Inferior parietal cortex (tissue), 1 donor: ENCODE data around the gene CIP2A.

ENCODE experiments used
- DNase-seq: peaks from one replicate; pipeline ENCODE4 v3.0.0-alpha.2; 2016; ENCODE audit errors: extremely low spot score

Gene CIP2A

GRCh38 chr3:108510496-108510895, 78.7 kb downstream of the CIP2A start, which contains the start of gene MYH15:
MYH15 (minus strand) TSS chr3:108510596; CDS start chr3:108510530, 66 bp downstream.
- DNase-seq = no peak

DNA sequence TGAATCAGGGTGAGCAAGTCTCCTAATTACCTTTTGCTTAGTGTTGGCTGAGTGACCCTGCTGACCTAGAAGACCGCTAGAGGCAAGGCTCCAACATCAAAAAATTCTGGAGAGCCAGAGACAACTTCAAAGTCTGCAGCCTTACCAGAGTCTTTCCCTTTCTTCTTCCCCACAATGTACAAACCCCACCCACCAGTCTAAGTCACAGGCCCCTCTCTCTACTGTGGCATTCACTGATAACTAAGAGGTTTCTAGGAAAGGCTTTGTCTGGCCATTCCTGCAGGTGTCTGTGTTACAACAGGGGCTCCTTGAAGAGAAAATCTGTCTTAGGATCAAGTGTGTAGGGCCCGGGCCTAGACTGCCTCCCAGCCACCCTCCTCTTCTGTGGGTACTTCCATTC, 79.4 kb downstream of the CIP2A start:
- no peak for DNase-seq

- DNase-seq = no peak
These were observed 80.0 kb downstream of the CIP2A start for GRCh38 chr3:108509263-108509662.

GRCh38 chr3:108507902-108508301, 81.3 kb downstream of the CIP2A start:
- no peak for DNase-seq

DNA sequence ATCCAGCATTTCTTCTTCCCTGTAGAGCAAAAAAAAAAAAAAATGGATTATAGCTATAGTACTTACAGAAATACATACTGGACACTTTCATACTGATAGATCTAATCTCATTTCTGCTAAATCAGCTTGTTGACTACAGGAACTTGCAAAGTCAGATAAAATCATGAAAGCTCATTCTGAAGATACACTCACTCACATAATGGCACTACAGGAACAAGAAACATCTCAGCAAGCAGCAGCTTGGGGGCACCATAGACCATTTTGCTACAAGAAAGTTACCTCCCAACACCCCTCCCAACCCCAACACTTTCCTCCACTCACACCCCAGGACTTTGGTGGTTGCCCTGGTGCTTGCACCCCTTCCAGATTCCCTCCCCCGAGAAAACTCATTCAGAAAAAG, 83.4 kb downstream of the CIP2A start:
- no peak for DNase-seq

DNA sequence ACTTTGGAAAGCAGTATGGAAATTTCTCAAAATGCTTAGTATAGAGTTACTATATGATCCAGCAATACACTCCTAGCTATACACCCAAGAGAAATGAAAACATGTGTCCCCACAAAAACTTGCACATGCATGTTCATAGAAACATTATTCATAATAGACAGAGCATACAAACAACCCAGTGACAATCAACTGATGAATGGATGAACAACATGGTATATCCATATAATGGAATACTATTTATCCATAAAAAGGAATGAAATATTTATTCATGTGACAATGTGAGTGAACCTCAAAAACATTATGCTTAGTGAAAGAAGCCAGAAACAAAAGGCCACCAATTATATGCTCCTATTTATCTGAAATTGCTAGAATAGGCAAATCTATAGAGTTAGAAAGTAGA, 85.5 kb downstream of the CIP2A start:
- DNase-seq = no peak

DNA sequence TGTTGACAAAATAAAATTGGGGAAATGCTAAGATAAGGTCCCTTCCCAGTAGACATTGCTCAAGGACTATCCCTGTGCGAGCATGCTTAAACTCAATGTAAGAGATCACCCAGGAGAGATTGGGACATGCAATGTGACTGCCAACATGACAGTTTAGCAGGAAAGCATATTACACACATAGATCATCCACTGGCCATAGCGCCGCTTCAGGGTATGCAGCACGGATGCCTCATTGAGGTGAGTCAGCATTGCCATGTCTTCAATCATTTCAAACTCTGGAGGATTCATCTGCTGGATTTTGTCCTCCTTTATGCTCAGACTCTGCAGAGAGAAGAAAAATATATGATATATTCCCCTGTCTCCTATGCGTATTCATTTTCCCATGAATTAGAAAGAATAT, 87.7 kb downstream of the CIP2A start:
- DNase-seq = no peak

GRCh38 chr3:108500728-108501127, 88.5 kb downstream of the CIP2A start:
- no peak for DNase-seq
